H1 (cell line): ENCODE results near the gene GRXCR1. TPM values are rescaled to one million over a fixed set of nuclear protein-coding genes. Genes with fewer than 3 reads are reported as not detected.

Source experiments
- CTCF ChIA-PET: fragments of 300-600 bp; sonication (Branson Sonifier 250); formaldehyde crosslinking; loops from one replicate; lab custom pipeline; 2021; ENCODE audit not compliant: partially characterized antibody; lab: Charles Lee
- POLR2A ChIA-PET: fragments of 300-600 bp; sonication (Branson Sonifier 250); formaldehyde crosslinking; loops from one replicate; lab custom pipeline; 2021; ENCODE audit warnings: inconsistent platforms; ENCODE audit not compliant: partially characterized antibody; lab: Charles Lee
- DNase-seq, 2 experiments: peaks; one replicate each; pipeline versions ENCODE4 v3.0.0 to v3.0.0-alpha.2; 2010 to 2022; ENCODE audit warnings: low spot score in 2 of 2, low read depth in 1 of 2, mixed read lengths in 1 of 2
- FAIRE-seq: peaks from 2 replicates; lab custom pipeline; 2011; peaks lifted over from hg19 to GRCh38; lab: Jason Lieb, UNC
- H2AFZ ChIP-seq: 2 replicates; pipeline ENCODE4 v1.8.1; 2012; ENCODE audit warnings: low read length, inconsistent platforms
- H2AK5ac ChIP-seq: 2 replicates; pipeline ENCODE4 v1.6.1; 2013; ENCODE audit warnings: low read depth, low read length
- H2BK120ac ChIP-seq: replicated peaks from 2 replicates; pipeline ENCODE3; 2013; ENCODE audit warnings: low read depth, low read length, inconsistent platforms
- H2BK12ac ChIP-seq: 2 replicates; pipeline ENCODE4 v1.6.1; 2013; ENCODE audit warnings: low read depth, low read length
- H2BK15ac ChIP-seq: 2 replicates; pipeline ENCODE4 v1.6.1; 2013; ENCODE audit warnings: low read length
- H2BK20ac ChIP-seq: 2 replicates; pipeline ENCODE4 v1.6.1; 2013; ENCODE audit warnings: low read length
- H2BK5ac ChIP-seq: 2 replicates; pipeline ENCODE4 v1.6.1; 2013; ENCODE audit warnings: low read depth, low read length
- H3K14ac ChIP-seq: 2 replicates; pipeline ENCODE4 v1.6.1; 2013; ENCODE audit warnings: inconsistent platforms; ENCODE audit not compliant: insufficient read length
- H3K18ac ChIP-seq: 2 replicates; pipeline ENCODE4 v1.6.1; 2013; ENCODE audit warnings: low read length; ENCODE audit errors: extremely low read depth
- H3K23ac ChIP-seq: 2 replicates; pipeline ENCODE4 v1.6.1; 2013; ENCODE audit warnings: inconsistent platforms; ENCODE audit not compliant: insufficient read length
- H3K23me2 ChIP-seq: 2 replicates; pipeline ENCODE4 v1.6.1; 2013; ENCODE audit warnings: low read depth, low read length
- H3K27ac ChIP-seq: 2 replicates; pipeline ENCODE4 v1.6.1; 2011; ENCODE audit warnings: low read depth, low read length, inconsistent platforms
- H3K27me3 ChIP-seq, 4 experiments: replicated peaks in 1 of 4; 1 replicate in 1 of 4; 2 replicates in 3 of 4; pipeline versions ENCODE4 v1.6.1 to v1.8.1; 2011 to 2013; ENCODE audit warnings: low read length in 3 of 4, mild to moderate bottlenecking in 3 of 4, inconsistent platforms in 2 of 4, mixed read lengths in 2 of 4, moderate library complexity in 1 of 4; ENCODE audit not compliant: control insufficient read depth in 3 of 4, insufficient read depth in 3 of 4; ENCODE audit errors: extremely low read depth in 1 of 4
- H3K36me3 ChIP-seq, 4 experiments: 2 replicates each; pipeline versions ENCODE4 v1.6.1 to v1.8.1; 2011 to 2013; ENCODE audit warnings: mild to moderate bottlenecking in 4 of 4, low read length in 3 of 4, moderate library complexity in 2 of 4, control low read depth in 1 of 4, inconsistent platforms in 1 of 4; ENCODE audit not compliant: insufficient read depth in 4 of 4, control insufficient read depth in 2 of 4
- H3K4ac ChIP-seq: replicated peaks from 2 replicates; pipeline ENCODE3; 2013; ENCODE audit warnings: low read length, low read depth, mixed read lengths, inconsistent platforms; ENCODE audit not compliant: insufficient read length
- H3K4me1 ChIP-seq, 4 experiments: replicated peaks in 1 of 4; 1 replicate in 1 of 4; 2 replicates in 3 of 4; pipeline versions ENCODE4 v1.6.1 to v1.8.1; 2011 to 2013; ENCODE audit warnings: low read length in 3 of 4, inconsistent platforms in 2 of 4, mixed read lengths in 1 of 4; ENCODE audit not compliant: insufficient read depth in 4 of 4, control insufficient read depth in 3 of 4
- H3K4me2 ChIP-seq, 2 experiments: 2 replicates each; pipeline versions ENCODE4 v1.6.1 to v1.8.1; 2011 to 2013; ENCODE audit warnings: low read depth in 2 of 2, low read length in 2 of 2, control low read depth in 1 of 2, inconsistent platforms in 1 of 2, mild to moderate bottlenecking in 1 of 2; ENCODE audit not compliant: insufficient read depth in 1 of 2
- H3K4me3 ChIP-seq, 4 experiments: fragments of 200-600, 300-600 bp in 1 of 4; sonication (generic), shearing (Covaris generic), sonication (Bioruptor Twin) in 1 of 4; 2 replicates each; pipeline versions ENCODE4 v1.5.1 to v1.8.1; 2011 to 2016; ENCODE audit warnings: low read length in 4 of 4, low read depth in 3 of 4, control low read depth in 2 of 4, inconsistent platforms in 2 of 4, mild to moderate bottlenecking in 2 of 4, mixed read lengths in 1 of 4, moderate library complexity in 1 of 4; ENCODE audit not compliant: insufficient read depth in 2 of 4; ENCODE audit errors: extremely low read depth in 1 of 4
- H3K56ac ChIP-seq: replicated peaks from 2 replicates; pipeline ENCODE3; 2013; ENCODE audit warnings: low read depth, mild to moderate bottlenecking, mixed read lengths, low read length, inconsistent platforms; ENCODE audit not compliant: insufficient read length
- H3K79me1 ChIP-seq: 2 replicates; pipeline ENCODE4 v1.6.1; 2013; ENCODE audit warnings: low read depth, low read length, control low read depth
- H3K79me2 ChIP-seq, 2 experiments: 2 replicates each; pipeline versions ENCODE4 v1.6.1 to v1.8.1; 2012 to 2013; ENCODE audit warnings: low read length in 2 of 2, mild to moderate bottlenecking in 2 of 2, inconsistent platforms in 1 of 2; ENCODE audit not compliant: insufficient read depth in 2 of 2, control insufficient read depth in 1 of 2
- H3K9ac ChIP-seq, 4 experiments: replicated peaks in 1 of 4; 1 replicate in 1 of 4; 2 replicates in 3 of 4; pipeline versions ENCODE4 v1.6.1 to v1.8.1; 2011 to 2013; ENCODE audit warnings: low read depth in 3 of 4, low read length in 3 of 4, control low read depth in 2 of 4, mild to moderate bottlenecking in 2 of 4, moderate library complexity in 2 of 4, inconsistent platforms in 1 of 4; ENCODE audit errors: extremely low read depth in 1 of 4
- H3K9me3 ChIP-seq, 2 experiments: 2 replicates each; pipeline versions ENCODE4 v1.6.1 to v1.8.1; 2012 to 2013; ENCODE audit warnings: mild to moderate bottlenecking in 2 of 2, moderate library complexity in 2 of 2, control low read depth in 1 of 2, inconsistent platforms in 1 of 2, low read depth in 1 of 2, low read length in 1 of 2, mixed read lengths in 1 of 2; ENCODE audit not compliant: insufficient read depth in 2 of 2
- H4K20me1 ChIP-seq, 2 experiments: replicated peaks in 1 of 2; 2 replicates each; pipeline versions ENCODE3 to v1.8.1; 2011 to 2013; ENCODE audit warnings: inconsistent platforms in 2 of 2, low read length in 2 of 2, mild to moderate bottlenecking in 1 of 2; ENCODE audit not compliant: insufficient read depth in 2 of 2, control insufficient read depth in 1 of 2
- H4K5ac ChIP-seq: 2 replicates; pipeline ENCODE4 v1.6.1; 2013; ENCODE audit warnings: low read length, low read depth, mixed read lengths, inconsistent platforms; ENCODE audit not compliant: insufficient read length
- H4K8ac ChIP-seq: 2 replicates; pipeline ENCODE4 v1.8.0; 2013; ENCODE audit warnings: mild to moderate bottlenecking, moderate library complexity, low read length, inconsistent platforms; ENCODE audit not compliant: insufficient read depth; ENCODE audit errors: extremely low read depth
- H4K91ac ChIP-seq: replicated peaks from 2 replicates; pipeline ENCODE3; 2013; ENCODE audit warnings: low read length, mixed read lengths, inconsistent platforms; ENCODE audit not compliant: insufficient read length
- ATF3 ChIP-seq: IDR thresholded peaks from 2 replicates; pipeline ENCODE4 v1.6.1; 2011; ENCODE audit warnings: low read depth, mild to moderate bottlenecking, low read length; ENCODE audit not compliant: insufficient read depth
- GABPA ChIP-seq: IDR thresholded peaks from 2 replicates; pipeline ENCODE4 v1.6.1; 2011; ENCODE audit warnings: mild to moderate bottlenecking, low read length, moderate library complexity, borderline replicate concordance; ENCODE audit not compliant: insufficient read depth
- KDM4A ChIP-seq: IDR thresholded peaks from one replicate; pipeline ENCODE4 v1.7.1; 2012; ENCODE audit warnings: low read depth, mild to moderate bottlenecking, moderate library complexity, low read length, inconsistent platforms; ENCODE audit not compliant: severe bottlenecking
- TAF1 ChIP-seq: IDR thresholded peaks from 2 replicates; pipeline ENCODE4 v1.6.1; 2011; ENCODE audit warnings: mild to moderate bottlenecking, low read depth, low read length
- TCF12 ChIP-seq: IDR thresholded peaks from 2 replicates; pipeline ENCODE4 v1.6.1; 2011; ENCODE audit warnings: low read depth, mild to moderate bottlenecking, low read length
- YY1 ChIP-seq: IDR thresholded peaks from 2 replicates; pipeline ENCODE4 v1.6.1; 2011; ENCODE audit warnings: low read depth, mild to moderate bottlenecking, low read length
- WGBS, 2 experiments: shearing (Covaris generic) in 1 of 2; methylation state at CpG; one replicate each; pipeline versions ENCODE4 v1.1.6 to v1.1.7; 2013 to 2015; ENCODE audit warnings: low lambda C conversion rate in 2 of 2, mixed read lengths in 2 of 2, inconsistent platforms in 1 of 2, low coverage in 1 of 2, missing lambda C conversion rate in 1 of 2; ENCODE audit not compliant: insufficient replicate concordance in 2 of 2, insufficient coverage in 1 of 2, insufficient read length in 1 of 2; ENCODE audit errors: extremely low coverage in 1 of 2, missing lambda C conversion rate in 1 of 2; 5-methylcytosine and 5-hydroxymethylcytosine counted together
- polyA plus RNA-seq, 7 experiments: library from polyadenylated mRNA; depleted of rRNA in 3 of 7; stranded (reverse) in 5 of 7; unstranded in 2 of 7; fragments of >200 nt in 5 of 7; fragments of 200-250 nt in 2 of 7; gene quantifications; 1 replicate in 5 of 7; 2 replicates in 1 of 7; 4 replicates in 1 of 7; pipeline versions ENCODE4 v1.2.1 to v1.2.3, GENCODE V29; 2011 to 2013; ENCODE audit warnings: missing spikeins in 2 of 7, mixed read lengths in 2 of 7
- total RNA-seq: library from RNA; stranded (reverse); fragmentation: NEBNext Ultra II Directional; extraction: Animal tissue kit (Norgen Biotek cat#: 25700); gene quantifications from 2 replicates; pipeline ENCODE4 v1.2.1, GENCODE V29; 2021

GRXCR1 gene
- total and polyA plus RNA-seq, 2 of the 8 experiments (the other 6 are each of a cell fraction or from before 2014, with no cell fraction given) = not detected

GRCh38 chr4:42881253-42881652 is 11.3 kb upstream of the GRXCR1 start:
- Histone ChIP-seq H3K79me2 (no peaks in the 10 kb centered on the region), H2AK5ac (no peak overlapping the region), H4K5ac (no peak overlapping the region), H3K56ac (no peak overlapping the region), H4K91ac (no peak overlapping the region), H3K27ac (no peak overlapping the region), H3K4ac (no peak overlapping the region), H2BK120ac (no peak overlapping the region), H3K23ac (no peak overlapping the region), H3K23me2 (no peaks in the 10 kb centered on the region), H3K36me3 (no peaks in the 10 kb centered on the region), H3K27me3 (no peaks in the 10 kb centered on the region), H2BK20ac (no peak overlapping the region), H3K79me1 (no peaks in the 10 kb centered on the region), H3K4me1 (no peaks in the 10 kb centered on the region), H3K14ac (no peak overlapping the region), H2BK5ac (no peak overlapping the region), H3K4me3 (no peak overlapping the region), H4K8ac (no peak overlapping the region), H2AFZ (no peak overlapping the region), H3K4me2 (no peak overlapping the region), H3K18ac (no peak overlapping the region), H2BK15ac (no peak overlapping the region), H4K20me1 (no peaks in the 10 kb centered on the region), H2BK12ac (no peak overlapping the region), H3K9ac (no peak overlapping the region), H3K9me3 (no peaks in the 10 kb centered on the region)
- CTCF ChIA-PET = interaction anchor here (1.0 kb wide), 1 partner anchor 13 kb away, joined by 3 read pairs; no protein-coding TSS in a partner anchor
- DNase-seq = no peak
- FAIRE-seq = no peak
- POLR2A ChIA-PET = no interaction called here
- TF ChIP-seq TCF12 (no peak), YY1 (no peak), GABPA (no peak), ATF3 (no peak), KDM4A (no peak), TAF1 (no peak)
- WGBS, 2 experiments = 91% methylated on average over 2 of the region's 2 CpGs; no CpG with 5 or more reads in 1 of the 2 experiments
